ENCODE data around the gene SPEG.
A peak's percentile ranks its signal among the peaks of the same experiment; 100 is the strongest.

The SPEG gene

GRCh38 chr2:219477179-219477578, 42.5 kb downstream of the SPEG start:
- DNase-seq (ENCODE audit: low read depth in 3 of 3) = no peak

DNA sequence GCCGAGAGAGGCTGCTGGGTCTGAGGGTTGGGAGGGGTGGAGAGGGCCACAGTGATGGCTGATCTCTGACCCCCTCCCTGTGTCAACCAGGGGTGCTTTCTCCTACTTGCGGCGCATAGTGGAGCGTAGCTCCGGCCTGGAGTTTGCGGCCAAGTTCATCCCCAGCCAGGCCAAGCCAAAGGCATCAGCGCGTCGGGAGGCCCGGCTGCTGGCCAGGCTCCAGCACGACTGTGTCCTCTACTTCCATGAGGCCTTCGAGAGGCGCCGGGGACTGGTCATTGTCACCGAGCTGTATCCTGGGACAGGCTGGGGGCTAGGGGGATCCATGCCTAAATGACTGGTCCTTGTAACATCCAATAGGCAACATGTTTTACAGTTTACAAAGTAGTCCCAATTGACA, 43.2 kb downstream of the SPEG start:
- DNase-seq (ENCODE audit: low read depth in 3 of 3) = no peak

- DNase-seq (ENCODE audit: low read depth in 3 of 3) = no peak
Observed at GRCh38 chr2:219478916-219479315, 44.3 kb downstream of the SPEG start.

DNA sequence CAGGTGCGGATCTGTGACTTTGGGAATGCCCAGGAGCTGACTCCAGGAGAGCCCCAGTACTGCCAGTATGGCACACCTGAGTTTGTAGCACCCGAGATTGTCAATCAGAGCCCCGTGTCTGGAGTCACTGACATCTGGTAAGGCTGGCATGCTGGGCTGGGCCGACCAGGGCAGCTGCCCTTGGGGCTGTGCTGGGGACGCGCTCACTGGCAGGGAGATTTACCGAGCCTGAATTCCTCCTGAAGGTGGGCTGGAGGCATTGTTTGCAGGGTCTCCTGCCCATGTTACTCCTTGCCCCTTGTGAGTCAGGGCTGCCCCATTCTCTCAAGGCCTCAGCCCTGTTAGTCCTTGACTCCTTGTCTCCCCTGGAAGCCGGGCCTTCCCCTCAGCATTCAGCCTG, 45.4 kb downstream of the SPEG start:
- DNase-seq (ENCODE audit: low read depth in 3 of 3) = no peak

DNA sequence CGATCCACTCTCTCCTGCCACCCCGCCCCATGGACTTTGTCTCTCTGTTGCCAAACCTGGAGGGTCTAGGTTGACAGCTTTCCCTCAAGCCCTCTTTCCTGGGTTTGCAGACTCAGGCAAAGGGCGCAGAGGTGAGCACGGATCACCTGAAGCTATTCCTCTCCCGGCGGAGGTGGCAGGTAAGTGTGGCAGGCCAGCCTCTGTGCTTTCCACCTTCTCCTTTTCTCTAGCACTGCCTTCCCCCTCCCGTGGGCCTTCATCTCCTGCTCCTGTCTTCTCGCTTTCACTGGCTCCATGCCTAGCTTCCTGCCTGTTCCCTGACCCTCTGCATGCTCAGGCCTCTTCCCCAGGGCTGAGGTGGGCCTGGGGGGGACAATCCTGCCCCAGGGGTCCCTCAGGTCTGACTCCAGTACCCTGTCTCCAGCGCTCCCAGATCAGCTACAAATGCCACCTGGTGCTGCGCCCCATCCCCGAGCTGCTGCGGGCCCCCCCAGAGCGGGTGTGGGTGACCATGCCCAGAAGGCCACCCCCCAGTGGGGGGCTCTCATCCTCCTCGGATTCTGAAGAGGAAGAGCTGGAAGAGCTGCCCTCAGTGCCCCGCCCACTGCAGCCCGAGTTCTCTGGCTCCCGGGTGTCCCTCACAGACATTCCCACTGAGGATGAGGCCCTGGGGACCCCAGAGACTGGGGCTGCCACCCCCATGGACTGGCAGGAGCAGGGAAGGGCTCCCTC, 48.2 kb downstream of the SPEG start:
- no peak for DNase-seq (ENCODE audit: low read depth in 3 of 3)

DNA sequence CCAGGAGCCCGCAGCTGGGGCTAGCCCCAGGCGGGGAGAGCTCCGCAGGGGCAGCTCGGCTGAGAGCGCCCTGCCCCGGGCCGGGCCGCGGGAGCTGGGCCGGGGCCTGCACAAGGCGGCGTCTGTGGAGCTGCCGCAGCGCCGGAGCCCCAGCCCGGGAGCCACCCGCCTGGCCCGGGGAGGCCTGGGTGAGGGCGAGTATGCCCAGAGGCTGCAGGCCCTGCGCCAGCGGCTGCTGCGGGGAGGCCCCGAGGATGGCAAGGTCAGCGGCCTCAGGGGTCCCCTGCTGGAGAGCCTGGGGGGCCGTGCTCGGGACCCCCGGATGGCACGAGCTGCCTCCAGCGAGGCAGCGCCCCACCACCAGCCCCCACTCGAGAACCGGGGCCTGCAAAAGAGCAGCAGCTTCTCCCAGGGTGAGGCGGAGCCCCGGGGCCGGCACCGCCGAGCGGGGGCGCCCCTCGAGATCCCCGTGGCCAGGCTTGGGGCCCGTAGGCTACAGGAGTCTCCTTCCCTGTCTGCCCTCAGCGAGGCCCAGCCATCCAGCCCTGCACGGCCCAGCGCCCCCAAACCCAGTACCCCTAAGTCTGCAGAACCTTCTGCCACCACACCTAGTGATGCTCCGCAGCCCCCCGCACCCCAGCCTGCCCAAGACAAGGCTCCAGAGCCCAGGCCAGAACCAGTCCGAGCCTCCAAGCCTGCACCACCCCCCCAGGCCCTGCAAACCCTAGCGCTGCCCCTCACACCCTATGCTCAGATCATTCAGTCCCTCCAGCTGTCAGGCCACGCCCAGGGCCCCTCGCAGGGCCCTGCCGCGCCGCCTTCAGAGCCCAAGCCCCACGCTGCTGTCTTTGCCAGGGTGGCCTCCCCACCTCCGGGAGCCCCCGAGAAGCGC, 49.1 kb downstream of the SPEG start:
- no peak for DNase-seq (ENCODE audit: low read depth in 3 of 3)

DNA sequence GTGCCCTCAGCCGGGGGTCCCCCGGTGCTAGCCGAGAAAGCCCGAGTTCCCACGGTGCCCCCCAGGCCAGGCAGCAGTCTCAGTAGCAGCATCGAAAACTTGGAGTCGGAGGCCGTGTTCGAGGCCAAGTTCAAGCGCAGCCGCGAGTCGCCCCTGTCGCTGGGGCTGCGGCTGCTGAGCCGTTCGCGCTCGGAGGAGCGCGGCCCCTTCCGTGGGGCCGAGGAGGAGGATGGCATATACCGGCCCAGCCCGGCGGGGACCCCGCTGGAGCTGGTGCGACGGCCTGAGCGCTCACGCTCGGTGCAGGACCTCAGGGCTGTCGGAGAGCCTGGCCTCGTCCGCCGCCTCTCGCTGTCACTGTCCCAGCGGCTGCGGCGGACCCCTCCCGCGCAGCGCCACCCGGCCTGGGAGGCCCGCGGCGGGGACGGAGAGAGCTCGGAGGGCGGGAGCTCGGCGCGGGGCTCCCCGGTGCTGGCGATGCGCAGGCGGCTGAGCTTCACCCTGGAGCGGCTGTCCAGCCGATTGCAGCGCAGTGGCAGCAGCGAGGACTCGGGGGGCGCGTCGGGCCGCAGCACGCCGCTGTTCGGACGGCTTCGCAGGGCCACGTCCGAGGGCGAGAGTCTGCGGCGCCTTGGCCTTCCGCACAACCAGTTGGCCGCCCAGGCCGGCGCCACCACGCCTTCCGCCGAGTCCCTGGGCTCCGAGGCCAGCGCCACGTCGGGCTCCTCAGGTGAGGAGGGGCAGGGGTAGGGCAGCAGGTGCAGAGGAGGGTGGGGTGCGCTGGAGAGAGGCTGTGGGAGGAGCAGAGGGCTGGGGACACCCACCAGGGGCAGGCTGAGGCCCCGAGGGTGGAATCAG, 49.9 kb downstream of the SPEG start:
- DNase-seq (ENCODE audit: low read depth in 3 of 3) = no peak

DNA sequence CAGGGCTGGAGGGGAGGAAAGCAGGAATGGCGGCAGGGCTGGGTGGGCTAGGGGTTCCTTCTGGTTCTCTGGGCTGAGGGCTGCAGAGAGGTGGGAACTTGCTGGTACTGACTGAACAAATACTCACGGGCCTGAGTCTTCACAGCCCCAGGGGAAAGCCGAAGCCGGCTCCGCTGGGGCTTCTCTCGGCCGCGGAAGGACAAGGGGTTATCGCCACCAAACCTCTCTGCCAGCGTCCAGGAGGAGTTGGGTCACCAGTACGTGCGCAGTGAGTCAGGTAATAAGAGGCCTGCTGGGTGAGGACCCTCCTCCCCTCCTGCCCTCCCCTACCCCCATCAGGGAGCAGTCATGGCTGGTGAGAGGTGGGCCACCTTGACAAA, 50.5 kb downstream of the SPEG start:
- DNase-seq (ENCODE audit: low read depth in 3 of 3) = no peak

- DNase-seq (ENCODE audit: low read depth in 3 of 3) = no peak
Observed at GRCh38 chr2:219486380-219486959, 51.8 kb downstream of the SPEG start.

DNA sequence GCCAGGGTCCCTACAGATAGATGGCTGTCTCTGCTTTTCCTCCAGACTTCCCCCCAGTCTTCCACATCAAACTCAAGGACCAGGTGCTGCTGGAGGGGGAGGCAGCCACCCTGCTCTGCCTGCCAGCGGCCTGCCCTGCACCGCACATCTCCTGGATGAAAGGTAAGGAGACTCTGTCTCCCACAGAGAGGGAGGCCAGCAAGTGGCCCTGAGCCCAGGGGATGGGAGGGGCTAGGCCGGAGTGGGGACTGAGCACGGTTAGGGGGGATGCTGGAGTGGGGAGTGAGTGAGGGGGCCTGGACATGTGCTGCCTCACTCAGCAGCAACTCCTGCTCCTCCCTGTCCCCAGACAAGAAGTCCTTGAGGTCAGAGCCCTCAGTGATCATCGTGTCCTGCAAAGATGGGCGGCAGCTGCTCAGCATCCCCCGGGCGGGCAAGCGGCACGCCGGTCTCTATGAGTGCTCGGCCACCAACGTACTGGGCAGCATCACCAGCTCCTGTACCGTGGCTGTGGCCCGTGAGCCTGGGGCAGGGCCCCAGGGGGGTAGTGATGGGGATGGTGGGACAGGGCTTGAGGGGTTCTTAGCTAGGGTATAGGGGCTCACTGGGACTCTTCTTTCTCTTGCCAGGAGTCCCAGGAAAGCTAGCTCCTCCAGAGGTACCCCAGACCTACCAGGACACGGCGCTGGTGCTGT, 53.7 kb downstream of the SPEG start:
- no peak for DNase-seq (ENCODE audit: low read depth in 3 of 3)

DNA sequence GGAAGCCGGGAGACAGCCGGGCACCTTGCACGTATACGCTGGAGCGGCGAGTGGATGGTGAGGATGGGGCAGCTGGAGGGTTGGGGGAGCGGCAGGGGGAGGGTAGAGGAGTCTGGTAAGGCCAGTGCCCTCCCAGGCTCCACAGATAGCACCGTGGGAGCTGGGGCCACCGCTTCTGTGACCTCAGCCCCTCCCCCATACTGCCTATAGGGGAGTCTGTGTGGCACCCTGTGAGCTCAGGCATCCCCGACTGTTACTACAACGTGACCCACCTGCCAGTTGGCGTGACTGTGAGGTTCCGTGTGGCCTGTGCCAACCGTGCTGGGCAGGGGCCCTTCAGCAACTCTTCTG, 54.2 kb downstream of the SPEG start:
- no peak for DNase-seq (ENCODE audit: low read depth in 3 of 3)

- no peak for DNase-seq (ENCODE audit: low read depth in 3 of 3)
Observed at GRCh38 chr2:219489315-219489714, 54.7 kb downstream of the SPEG start.

GRCh38 chr2:219490186-219490585, 55.5 kb downstream of the SPEG start:
- DNase-seq (ENCODE audit: low read depth in 3 of 3) = no peak

DNA sequence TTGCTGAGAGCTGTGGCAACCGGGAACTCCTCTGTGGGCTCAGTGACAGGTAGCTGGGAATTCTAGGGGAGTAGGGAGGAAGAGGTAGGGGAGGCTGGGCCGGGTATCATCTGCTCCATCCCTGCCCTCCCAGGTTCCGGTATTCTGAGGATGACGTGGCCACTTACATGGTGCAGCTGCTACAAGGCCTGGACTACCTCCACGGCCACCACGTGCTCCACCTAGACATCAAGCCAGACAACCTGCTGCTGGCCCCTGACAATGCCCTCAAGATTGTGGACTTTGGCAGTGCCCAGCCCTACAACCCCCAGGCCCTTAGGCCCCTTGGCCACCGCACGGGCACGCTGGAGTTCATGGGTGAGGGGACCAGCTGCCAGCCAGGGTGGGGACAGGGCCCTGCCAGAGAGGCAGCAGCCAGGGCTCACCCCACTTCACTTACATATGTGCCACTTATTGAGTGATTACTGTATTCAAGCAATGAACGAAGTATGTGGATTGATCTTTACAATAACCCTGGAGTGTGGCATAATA, 56.0 kb downstream of the SPEG start:
- DNase-seq (ENCODE audit: low read depth in 3 of 3) = no peak

DNA sequence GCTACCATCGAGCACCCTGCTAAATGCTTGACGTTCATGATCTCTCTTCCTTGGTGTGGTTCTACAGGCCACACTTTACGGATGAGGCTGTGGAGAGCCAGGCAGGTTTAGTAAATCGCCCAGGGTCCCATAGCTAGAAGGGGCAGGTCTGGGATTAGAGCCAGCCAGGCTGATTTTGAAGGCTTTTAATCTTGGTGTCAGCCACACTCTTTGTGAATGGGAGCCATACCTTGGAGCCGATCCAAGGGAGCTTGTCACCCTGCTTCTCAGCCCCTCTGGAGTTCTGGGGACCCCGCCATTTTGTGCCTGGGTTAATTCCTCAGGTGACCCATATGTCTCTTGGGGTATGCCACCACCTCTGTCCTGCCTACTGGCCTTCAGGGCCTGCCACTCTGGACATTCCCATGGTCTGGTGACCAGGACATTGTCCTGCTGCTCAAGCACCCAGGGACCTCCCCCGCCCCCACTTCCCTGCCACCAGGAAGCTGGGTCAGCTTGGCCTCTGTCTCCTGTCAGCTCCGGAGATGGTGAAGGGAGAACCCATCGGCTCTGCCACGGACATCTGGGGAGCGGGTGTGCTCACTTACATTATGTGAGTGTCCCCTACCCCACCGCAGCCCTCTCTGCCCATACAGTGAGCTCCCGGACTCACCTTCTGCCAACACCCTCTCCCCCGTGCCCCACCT, 56.8 kb downstream of the SPEG start:
- DNase-seq (ENCODE audit: low read depth in 3 of 3) = no peak

- no peak for DNase-seq (ENCODE audit: low read depth in 3 of 3)
Observed at GRCh38 chr2:219492575-219492974, 57.9 kb downstream of the SPEG start.

DNA sequence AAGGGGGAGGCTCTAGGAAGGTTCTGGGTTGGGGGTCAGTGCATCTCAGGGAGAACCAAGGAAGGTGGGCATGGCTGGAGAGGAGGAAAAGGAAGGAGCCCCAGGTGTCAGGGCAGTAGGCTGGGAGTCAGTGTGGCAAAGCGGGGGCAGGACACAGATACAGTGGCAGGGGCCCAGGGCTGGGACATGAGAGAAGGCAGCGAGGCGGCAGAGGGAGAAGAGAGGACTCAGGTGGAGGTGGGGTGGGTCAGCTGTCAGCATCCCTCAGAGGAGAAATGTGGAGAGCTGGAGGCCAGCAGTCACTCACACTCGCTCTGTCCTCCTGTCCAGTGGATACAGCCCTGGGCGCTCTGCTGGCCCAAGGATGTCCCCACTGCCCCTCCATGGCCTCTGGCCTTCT, 58.4 kb downstream of the SPEG start:
- no peak for DNase-seq (ENCODE audit: low read depth in 3 of 3)

GRCh38 chr2:219494952-219495530, 60.4 kb downstream of the SPEG start:
- DNase-seq (ENCODE audit: low read depth in 3 of 3) = no peak

- peak in 2 of 3 experiments; percentile 13 to 26 for DNase-seq (ENCODE audit: low read depth in 3 of 3)
Observed at GRCh38 chr2:219495531-219496122, 61.0 kb downstream of the SPEG start.
